ENCODE data around the gene DNAJA3.

DNAJA3 gene

DNA sequence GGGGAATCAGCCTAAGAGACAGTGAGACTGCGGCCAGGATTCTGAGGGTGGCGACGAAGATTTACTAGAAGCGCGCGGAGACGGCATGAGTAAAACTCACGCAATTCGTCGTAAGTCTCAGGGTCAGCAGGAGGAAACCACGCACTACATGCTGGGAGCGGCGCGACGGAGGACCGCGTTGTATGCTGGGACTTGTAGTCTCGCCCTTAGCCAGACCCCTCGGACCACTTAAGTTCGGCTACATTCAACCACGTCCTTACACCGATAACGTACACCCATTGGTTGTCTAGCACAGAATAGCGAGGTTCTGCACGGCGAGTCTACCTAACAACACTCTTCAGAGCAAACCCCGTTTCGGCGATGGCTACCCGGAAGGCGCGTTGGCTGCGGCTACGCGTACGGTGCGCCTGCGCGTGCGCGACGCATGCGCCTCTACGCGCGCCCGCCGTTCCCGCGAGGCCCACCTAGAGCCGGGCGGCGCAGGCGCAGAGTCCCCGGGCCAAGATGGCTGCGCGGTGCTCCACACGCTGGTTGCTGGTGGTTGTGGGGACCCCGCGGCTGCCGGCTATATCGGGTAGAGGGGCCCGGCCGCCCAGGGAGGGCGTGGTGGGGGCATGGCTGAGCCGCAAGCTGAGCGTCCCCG is at the start of gene DNAJA3:
Gene DNAJA3 (plus strand): TSS at position 491 of the 643 bp plus-strand sequence. CDS start 14 bp downstream, at position 505.
- DNase-seq, result peak; percentile 96

DNA sequence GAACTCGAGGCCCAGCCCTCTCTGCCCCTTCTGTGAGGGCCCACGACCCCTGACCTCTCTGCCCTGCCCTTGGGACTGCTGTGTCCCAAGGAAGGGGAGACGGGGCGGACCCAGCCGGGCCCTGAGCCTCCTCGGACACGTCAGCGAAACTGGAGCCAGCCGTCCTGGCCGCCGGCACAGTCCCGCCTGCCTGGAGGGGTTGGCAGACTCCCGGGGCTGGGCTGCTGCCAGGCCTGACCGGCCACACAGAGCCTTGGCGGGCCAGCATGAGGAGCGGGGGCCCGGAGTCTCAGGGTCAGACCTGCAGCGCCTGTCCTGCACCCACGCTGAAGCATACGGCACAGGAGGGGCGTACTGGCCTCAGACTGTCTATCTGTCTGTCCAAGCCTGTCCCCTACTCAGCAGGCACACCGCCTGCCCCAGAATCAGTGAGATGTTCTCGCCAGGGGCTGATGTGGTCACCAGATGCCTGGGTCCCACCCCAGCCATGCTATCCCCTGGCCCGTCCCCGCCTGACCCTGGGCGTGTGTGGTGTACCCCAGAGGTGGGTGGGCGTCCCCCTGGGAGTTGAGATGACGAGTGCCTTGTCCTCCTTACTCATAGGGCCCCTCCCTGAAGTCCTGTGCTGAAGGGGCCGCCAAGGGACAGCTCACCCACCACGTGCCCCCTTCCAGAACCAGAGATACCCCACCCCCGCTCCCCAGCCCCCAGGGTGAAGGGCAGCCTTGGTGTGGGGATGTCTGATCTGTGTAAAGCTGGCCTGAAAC is 49.4 kb upstream of the DNAJA3 start:
- peak; percentile 83 for DNase-seq

DNA sequence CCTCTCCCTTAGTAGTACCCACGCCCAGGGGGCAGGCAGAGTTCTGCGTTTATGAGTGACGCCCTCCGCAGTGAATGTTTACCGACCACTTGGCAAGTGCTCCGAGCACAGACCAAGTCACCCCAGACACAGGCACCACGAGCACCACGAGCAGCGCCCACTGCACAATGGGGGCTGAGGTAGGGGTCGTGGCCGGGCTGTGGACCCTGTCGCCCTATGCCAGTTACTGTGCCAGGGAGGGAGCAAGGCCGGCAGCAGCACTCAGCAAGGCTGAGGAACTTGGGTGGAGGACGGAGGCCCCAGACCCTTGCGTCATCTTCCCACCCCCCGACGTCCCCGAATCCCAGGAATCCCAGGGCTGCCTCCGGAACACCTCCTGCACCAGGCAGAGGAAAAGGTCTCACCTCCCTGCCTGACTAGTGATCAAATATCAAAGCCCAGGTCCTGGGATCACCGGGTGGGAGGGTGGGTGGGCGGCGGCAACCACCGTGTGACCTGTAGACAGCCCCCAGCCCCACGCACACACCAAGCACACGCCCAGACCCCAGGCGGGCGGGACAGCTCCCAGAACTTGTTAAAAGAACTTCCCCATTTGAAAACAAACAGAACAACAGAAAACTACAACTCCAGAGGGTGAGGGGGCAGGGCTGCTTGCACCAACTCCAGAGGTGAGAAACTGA is 48.6 kb upstream of the DNAJA3 start:
- no peak for DNase-seq

DNA sequence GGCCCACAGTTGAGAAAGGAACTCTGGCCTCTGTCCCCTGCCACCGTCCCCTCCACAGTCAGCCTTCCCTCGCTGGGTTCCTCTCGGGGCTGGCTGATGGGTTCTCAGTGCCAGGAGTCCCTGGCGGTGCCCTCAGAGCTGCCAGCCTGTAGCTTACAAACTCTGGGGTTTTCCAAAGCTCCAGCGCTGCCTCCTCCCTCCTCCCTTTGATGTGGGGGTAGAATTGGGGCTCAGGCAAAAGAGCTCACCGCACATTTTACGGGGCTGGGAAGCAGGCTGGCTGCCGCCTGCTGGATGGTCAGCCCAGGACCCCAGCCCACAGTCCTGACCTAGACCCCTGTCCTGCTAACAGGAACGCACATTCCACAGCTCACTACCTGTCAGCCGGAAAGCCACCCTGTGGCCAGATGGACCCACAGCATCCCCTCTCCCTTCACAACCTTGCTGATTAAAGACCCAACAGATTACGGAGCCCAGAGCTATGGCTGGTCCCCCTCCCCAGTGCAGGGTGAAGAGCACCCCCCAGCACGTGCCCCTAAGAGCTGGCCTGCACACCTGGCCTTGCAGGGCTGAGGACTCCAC is 48.0 kb upstream of the DNAJA3 start:
- peak; percentile 26 for DNase-seq

GRCh38 chr16:4378161-4378666 is 47.5 kb upstream of the DNAJA3 start:
- no peak for DNase-seq

GRCh38 chr16:4378999-4379690 is 46.5 kb upstream of the DNAJA3 start:
- no peak for DNase-seq

DNA sequence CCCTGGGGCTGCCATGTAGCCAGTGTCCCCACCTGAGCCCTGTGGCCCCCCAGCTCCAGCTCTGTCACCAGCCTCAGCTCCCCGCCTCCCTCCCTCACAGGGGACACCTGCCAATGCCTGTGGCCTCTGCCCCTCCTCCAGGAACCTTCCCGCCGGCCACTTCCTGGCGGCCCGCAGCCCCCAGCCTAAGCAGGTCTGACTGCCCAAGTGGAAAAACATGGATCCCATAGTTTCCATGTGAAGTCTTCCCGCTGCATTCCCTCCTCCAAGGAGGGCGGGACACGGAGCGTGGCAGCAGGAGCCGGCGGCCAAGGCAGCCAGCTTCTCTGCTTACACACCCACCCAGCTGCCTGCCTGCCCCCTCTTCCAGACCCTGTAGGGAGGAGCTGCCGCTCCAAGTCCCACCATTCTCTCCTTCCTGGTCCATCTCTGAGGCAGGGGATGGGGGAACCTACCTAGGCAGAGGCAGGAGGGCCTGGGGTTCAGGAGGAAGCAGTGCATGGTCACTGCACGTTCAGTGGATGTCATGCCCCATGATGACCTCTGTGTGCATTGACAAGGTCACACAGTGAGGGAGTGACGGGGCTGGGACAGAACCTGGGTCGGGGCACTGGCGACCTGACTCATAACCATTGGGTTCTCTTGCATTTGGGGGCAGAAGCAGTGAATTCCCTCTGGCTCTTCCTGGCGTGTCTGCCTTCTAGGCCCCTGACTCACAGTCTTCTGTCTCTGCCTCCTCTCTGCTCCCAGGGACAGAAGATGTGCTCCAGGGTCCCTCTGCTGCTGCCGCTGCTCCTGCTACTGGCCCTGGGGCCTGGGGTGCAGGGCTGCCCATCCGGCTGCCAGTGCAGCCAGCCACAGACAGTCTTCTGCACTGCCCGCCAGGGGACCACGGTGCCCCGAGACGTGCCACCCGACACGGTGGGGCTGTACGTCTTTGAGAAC is 45.3 kb upstream of the DNAJA3 start:
- no peak for DNase-seq

- DNase-seq, result peak; percentile 60
Observed at GRCh38 chr16:4381072-4381934, 44.4 kb upstream of the DNAJA3 start.

DNA sequence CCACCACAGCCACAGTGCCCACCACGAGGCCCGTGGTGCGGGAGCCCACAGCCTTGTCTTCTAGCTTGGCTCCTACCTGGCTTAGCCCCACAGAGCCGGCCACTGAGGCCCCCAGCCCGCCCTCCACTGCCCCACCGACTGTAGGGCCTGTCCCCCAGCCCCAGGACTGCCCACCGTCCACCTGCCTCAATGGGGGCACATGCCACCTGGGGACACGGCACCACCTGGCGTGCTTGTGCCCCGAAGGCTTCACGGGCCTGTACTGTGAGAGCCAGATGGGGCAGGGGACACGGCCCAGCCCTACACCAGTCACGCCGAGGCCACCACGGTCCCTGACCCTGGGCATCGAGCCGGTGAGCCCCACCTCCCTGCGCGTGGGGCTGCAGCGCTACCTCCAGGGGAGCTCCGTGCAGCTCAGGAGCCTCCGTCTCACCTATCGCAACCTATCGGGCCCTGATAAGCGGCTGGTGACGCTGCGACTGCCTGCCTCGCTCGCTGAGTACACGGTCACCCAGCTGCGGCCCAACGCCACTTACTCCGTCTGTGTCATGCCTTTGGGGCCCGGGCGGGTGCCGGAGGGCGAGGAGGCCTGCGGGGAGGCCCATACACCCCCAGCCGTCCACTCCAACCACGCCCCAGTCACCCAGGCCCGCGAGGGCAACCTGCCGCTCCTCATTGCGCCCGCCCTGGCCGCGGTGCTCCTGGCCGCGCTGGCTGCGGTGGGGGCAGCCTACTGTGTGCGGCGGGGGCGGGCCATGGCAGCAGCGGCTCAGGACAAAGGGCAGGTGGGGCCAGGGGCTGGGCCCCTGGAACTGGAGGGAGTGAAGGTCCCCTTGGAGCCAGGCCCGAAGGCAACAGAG is 43.5 kb upstream of the DNAJA3 start:
- no peak for DNase-seq

DNA sequence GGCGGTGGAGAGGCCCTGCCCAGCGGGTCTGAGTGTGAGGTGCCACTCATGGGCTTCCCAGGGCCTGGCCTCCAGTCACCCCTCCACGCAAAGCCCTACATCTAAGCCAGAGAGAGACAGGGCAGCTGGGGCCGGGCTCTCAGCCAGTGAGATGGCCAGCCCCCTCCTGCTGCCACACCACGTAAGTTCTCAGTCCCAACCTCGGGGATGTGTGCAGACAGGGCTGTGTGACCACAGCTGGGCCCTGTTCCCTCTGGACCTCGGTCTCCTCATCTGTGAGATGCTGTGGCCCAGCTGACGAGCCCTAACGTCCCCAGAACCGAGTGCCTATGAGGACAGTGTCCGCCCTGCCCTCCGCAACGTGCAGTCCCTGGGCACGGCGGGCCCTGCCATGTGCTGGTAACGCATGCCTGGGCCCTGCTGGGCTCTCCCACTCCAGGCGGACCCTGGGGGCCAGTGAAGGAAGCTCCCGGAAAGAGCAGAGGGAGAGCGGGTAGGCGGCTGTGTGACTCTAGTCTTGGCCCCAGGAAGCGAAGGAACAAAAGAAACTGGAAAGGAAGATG is 42.8 kb upstream of the DNAJA3 start:
- no peak for DNase-seq

DNA sequence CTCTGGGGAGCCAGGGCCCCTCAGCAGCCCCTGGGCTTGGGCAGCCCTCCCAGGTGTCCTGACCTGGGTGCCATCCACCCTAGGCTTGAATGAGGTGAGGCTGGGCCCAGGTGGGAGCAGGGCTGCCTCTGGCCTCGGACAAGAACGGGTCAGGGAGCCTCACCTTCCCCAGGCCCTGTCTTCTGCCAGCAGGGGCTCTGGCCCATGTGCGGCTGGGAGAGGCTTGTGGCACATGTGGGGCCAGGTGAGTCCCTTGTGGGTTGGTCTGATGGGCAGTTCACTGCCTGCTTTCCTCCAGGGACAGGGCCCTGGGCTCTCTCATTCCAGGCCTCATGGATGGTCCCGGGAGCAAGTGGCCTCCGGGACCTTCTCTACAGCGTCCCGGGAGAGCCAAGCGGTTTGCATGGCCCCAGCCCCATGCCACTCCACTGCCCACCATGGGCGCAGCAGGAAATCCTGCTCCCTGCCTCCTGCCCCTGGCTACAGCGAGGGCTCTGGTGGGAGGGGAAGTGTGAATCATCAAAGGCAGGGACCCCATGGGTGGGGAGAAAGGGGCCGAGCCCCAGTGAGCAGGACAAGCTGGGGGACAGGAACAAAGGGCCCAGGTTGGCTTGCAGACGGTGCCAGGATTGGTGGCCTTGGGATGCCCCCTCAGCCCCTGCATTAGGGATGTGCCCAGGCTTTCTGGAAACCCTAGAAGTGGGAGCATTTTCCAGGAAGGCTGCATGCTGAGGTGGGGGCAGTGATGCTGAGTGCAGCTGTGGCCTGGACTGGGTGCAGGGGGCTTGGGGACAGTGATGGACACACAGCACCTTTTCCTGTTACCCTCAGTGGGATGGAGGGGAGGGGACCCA is 41.9 kb upstream of the DNAJA3 start:
- no peak for DNase-seq

GRCh38 chr16:4384509-4384942 is 41.1 kb upstream of the DNAJA3 start:
- no peak for DNase-seq

DNA sequence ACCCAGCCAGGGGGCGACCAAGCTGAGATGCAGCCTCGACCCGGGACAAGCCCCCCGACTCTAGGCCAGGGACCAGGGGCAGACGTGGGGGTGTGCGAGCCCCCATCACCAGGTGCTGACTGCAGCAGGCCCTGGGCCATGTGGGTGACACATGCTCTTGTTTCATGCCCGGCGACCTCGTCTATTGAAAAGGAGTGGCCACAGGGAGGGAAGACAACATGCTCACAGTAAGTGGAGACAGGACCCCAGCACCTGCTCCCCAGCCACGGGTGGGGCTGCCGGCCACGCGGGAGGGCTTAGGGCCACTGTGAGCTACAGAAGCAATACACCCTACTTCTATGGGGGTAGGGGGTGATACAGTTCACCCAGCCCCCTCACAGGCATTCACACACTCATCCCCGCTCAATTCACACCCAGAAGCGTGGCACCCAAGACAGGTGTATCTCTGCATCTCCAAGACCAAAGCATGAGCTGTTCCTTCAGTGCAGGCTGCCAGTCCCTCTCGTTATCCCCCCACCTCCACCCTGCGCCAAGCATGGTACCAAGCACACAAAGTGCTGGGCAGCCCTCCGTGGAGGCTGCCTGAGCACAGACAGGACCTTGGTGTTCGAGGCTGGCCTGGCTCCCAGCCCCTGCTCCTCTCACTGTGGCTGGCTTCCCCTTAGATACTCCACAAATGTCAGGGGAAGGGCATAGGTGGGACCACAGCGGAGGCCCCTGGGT is 40.4 kb upstream of the DNAJA3 start:
- DNase-seq, result no peak

DNA sequence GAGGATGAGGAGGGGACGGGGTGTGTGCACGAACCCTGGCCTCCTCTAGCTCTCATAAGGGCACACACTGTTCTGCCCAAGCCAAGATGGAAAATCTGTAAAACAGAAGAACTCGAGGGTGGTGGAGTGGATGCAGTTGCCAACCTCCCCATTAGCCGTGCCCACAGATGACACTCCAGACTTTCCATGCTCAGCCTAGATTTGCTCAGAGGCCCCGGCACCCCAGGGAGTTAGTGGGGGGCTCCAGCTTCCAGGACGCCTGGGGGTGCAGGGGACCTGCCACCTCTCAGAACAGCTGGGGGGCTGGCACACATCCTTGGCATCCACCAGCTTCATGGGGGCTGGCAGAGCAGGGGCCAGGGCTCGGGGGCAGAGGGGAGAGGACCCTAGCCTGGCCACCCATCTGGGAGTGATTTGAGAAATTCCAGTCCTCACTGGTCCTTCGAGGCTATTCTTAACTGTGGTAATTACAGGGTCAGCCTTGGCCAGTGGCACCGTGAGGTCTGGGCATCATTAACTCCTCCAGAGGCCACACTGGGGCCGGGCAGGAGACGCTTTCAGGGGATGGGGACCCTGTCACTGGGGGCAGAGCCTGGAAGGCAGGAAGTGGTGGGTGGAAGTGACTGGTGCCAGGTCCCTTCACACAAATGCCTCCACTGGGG is 39.7 kb upstream of the DNAJA3 start:
- no peak for DNase-seq

GRCh38 chr16:4386451-4386805 is 39.2 kb upstream of the DNAJA3 start:
- DNase-seq, result no peak

DNA sequence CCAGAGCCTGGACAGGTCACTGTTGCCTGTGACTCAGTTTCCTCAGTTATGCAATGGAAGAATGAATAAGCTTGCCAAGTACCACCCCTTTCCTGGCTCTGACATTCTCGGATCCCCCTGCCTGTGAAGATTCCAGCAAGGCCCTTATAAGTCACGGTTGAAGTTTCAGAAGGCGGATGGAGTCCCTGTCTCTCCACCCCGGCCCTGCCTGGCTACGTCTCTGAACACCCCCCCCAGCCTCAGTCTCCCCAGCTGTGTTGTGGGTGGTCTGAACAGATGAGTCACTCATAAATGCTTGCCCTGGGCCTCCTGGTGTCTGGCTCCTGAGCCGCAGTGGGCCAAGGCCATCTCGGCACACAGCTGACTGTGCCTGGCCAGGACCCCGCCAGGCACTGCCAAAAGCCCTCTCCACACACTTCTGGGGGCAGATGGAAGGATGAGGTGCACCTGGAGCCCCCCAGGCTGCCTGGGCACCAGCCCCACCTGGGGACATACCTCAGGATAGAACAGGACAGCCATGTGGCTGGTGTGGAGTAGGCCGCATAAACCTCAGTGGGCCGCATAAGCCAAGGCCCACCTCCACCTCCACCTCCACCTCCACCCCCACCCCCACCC is 38.6 kb upstream of the DNAJA3 start:
- DNase-seq, result no peak

All from midbrain (tissue), 1 donor.